Progenitor cell of endocrine pancreas (in vitro differentiated cells): ENCODE measurements around the gene HAND2. TPM values are rescaled to one million over a fixed set of nuclear protein-coding genes. Genes with fewer than 3 reads are reported as not detected.

ENCODE experiments used
- DNase-seq: peaks from one replicate; pipeline ENCODE4 v3.0.0; 2021; ENCODE audit warnings: low spot score; ENCODE audit not compliant: unreplicated experiment
- H3K27ac Mint-ChIP-seq: 2 replicates; pipeline ENCODE4 v1.8.0; 2021; ENCODE audit warnings: mild to moderate bottlenecking, moderate library complexity, mixed read lengths
- H3K27me3 Mint-ChIP-seq: 2 replicates; pipeline ENCODE4 v1.8.0; 2021; ENCODE audit warnings: mixed read lengths
- H3K36me3 Mint-ChIP-seq: 2 replicates; pipeline ENCODE4 v1.8.0; 2022; ENCODE audit warnings: mixed read lengths; ENCODE audit not compliant: insufficient read depth
- H3K4me1 Mint-ChIP-seq: 2 replicates; pipeline ENCODE4 v1.8.0; 2021; ENCODE audit warnings: low read depth, mixed read lengths
- H3K4me3 Mint-ChIP-seq: 2 replicates; pipeline ENCODE4 v1.8.0; 2021; ENCODE audit warnings: low read depth, mild to moderate bottlenecking, moderate library complexity, mixed read lengths
- H3K9me3 Mint-ChIP-seq: 2 replicates; pipeline ENCODE4 v1.8.0; 2021; ENCODE audit warnings: low read depth, mixed read lengths
- total RNA-seq: library from RNA; stranded (reverse); gene quantifications from 2 replicates; pipeline ENCODE4 v1.2.1, GENCODE V29; 2021
- TF ChIP-seq, protein P1 (sequence below): fragments of 200-600 bp; sonication (generic); IDR thresholded peaks from one replicate; pipeline ENCODE4 v1.5.0; 2021; ENCODE audit warnings: antibody characterized with exemption, mild to moderate bottlenecking; ENCODE audit not compliant: unreplicated experiment

HAND2 gene
- total RNA-seq, 1 donor from 2014 or later, result 2.5 TPM

DNA sequence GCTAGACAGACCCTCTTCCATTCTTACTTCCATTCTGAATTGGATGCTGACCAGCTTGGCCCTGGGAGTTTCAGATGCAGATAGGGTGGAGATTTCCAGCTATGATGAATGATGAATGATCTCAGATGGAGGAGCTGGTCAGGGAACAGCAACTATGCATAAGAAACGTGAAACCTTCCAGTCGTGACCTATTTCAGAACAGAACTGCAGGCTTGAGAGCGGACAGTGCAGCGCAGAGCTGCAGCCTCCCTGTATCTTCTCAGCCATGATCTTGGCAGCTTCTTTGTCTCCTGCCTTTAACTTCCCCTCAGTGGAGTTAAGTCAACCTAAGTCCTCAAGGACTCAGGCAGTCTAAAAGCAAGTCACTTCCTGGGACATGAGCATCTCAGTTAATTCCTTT, 43.3 kb upstream of the HAND2 start:
- peaks cover 3% of the 10 kb centered on the region for H3K27me3 Mint-ChIP-seq
- no peak overlapping the region for H3K27ac Mint-ChIP-seq
- no peaks in the 10 kb centered on the region for H3K36me3 Mint-ChIP-seq
- TF ChIP-seq, protein P1, sequence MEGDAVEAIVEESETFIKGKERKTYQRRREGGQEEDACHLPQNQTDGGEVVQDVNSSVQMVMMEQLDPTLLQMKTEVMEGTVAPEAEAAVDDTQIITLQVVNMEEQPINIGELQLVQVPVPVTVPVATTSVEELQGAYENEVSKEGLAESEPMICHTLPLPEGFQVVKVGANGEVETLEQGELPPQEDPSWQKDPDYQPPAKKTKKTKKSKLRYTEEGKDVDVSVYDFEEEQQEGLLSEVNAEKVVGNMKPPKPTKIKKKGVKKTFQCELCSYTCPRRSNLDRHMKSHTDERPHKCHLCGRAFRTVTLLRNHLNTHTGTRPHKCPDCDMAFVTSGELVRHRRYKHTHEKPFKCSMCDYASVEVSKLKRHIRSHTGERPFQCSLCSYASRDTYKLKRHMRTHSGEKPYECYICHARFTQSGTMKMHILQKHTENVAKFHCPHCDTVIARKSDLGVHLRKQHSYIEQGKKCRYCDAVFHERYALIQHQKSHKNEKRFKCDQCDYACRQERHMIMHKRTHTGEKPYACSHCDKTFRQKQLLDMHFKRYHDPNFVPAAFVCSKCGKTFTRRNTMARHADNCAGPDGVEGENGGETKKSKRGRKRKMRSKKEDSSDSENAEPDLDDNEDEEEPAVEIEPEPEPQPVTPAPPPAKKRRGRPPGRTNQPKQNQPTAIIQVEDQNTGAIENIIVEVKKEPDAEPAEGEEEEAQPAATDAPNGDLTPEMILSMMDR, result no peak
- no peak overlapping the region for H3K4me3 Mint-ChIP-seq
- no peak for DNase-seq
- no peaks in the 10 kb centered on the region for H3K9me3 Mint-ChIP-seq
- no peaks in the 10 kb centered on the region for H3K4me1 Mint-ChIP-seq

DNA sequence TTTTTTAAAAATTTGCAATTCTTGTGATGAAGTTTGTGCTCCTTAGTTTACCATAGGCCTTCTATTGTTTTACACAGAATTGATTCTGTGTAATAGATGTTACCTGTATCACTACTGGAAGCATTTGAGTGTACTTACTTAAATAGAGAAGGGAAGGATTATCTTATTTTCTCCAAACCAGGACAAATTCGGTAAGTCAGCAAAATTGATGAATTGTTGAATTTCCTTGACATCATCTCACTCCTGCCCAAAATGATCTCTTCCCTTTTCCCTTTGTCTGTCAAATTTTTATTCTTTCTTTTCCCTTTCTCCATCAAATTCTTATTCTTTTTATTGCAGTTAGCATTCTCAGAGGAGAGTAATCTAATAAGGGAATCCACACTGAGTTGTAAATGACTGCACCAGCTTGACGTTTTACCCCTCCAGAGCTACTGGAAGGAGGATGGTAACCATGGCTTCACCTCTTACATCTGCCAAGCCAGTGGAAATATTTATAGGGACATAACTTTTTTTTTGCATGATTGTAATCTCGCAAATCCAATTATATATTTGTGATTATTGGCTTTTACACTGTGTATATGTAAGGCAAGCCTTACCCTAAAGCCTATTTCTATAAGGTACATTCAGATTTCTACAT, 42.6 kb upstream of the HAND2 start:
- H3K4me3 Mint-ChIP-seq, result no peak overlapping the region
- no peaks in the 10 kb centered on the region for H3K9me3 Mint-ChIP-seq
- H3K27me3 Mint-ChIP-seq, result no peaks in the 10 kb centered on the region
- H3K4me1 Mint-ChIP-seq, result no peaks in the 10 kb centered on the region
- TF ChIP-seq, protein P1, result no peak
- DNase-seq, result no peak
- no peak overlapping the region for H3K27ac Mint-ChIP-seq
- no peaks in the 10 kb centered on the region for H3K36me3 Mint-ChIP-seq

GRCh38 chr4:173571620-173572019, 41.6 kb upstream of the HAND2 start:
- TF ChIP-seq, protein P1, result no peak
- Mint-ChIP-seq H3K9me3 (no peaks in the 10 kb centered on the region), H3K36me3 (no peaks in the 10 kb centered on the region), H3K27ac (no peak overlapping the region), H3K4me1 (no peaks in the 10 kb centered on the region), H3K4me3 (no peak overlapping the region), H3K27me3 (no peaks in the 10 kb centered on the region)
- no peak for DNase-seq

DNA sequence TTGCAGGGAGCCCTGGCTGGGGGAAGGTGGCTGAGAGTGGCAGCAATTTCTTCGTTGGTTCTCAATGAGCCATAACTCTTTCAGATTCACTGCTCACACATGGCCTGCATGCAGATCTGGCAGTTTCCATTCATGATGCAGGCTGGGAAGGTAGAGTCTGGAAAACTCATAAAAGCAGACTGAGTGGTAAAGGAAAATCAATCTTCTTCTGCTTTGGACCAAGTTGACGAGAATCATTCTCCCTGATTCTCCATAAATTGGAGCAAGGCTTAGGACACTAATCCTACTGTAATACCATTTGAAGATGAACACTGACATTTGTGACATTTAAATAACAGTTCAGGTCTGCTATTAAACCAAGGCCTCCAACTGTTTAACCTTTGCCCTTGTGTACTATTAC, 35.3 kb upstream of the HAND2 start:
- H3K4me3 Mint-ChIP-seq, result no peak overlapping the region
- TF ChIP-seq, protein P1, result no peak
- H3K4me1 Mint-ChIP-seq, result no peaks in the 10 kb centered on the region
- DNase-seq, result no peak
- H3K9me3 Mint-ChIP-seq, result no peaks in the 10 kb centered on the region
- H3K36me3 Mint-ChIP-seq, result no peaks in the 10 kb centered on the region
- no peaks in the 10 kb centered on the region for H3K27me3 Mint-ChIP-seq
- no peak overlapping the region for H3K27ac Mint-ChIP-seq

DNA sequence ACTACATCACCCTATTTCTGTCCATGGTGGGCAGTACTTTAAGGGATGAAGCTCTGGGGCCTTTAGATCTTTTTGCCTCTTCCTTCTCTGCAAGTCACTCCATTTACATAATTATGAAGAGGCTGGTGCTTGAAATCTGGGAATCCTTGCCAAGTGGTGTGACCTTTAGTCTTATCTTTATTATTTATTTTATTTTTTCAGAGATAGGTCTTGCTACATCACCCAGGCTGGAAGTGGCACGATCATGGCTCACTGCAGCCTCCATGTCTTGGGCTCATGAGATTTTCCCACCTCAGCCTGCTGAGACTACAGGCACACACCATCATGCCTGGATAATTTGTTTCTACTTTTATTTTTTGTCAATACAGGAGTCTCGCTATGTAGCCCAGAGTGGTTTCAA, 34.4 kb upstream of the HAND2 start:
- Mint-ChIP-seq H3K27ac (no peak overlapping the region), H3K4me3 (no peak overlapping the region), H3K36me3 (no peaks in the 10 kb centered on the region), H3K9me3 (no peaks in the 10 kb centered on the region), H3K4me1 (no peaks in the 10 kb centered on the region), H3K27me3 (no peaks in the 10 kb centered on the region)
- DNase-seq, result no peak
- TF ChIP-seq, protein P1, result no peak
